ENCODE data around the gene ZBED6.

- TF ChIP-seq CTCF (IDR thresholded peaks at IDR 0.05) (no peak), POLR2A (IDR thresholded peaks at IDR 0.05) (no peak)
Observed at GRCh38 chr1:203839081-203839480, 43.7 kb downstream of the ZBED6 start.

Measured in heart left ventricle (tissue), 13 donors.